Activated CD4-positive, alpha-beta T cell treated with anti-CD3 and anti-CD28 coated beads for 36 hours (primary cell): ENCODE data around the gene IRX5. TPM values are rescaled to one million over a fixed set of nuclear protein-coding genes. Genes with fewer than 3 reads are reported as not detected.

Experiments used
- ATAC-seq: fragments of 200-7000 bp; cut with Tn5 transposase; one replicate; pipeline ENCODE4 v1.10.0; 2021; ENCODE audit warnings: mild to moderate bottlenecking, moderate library complexity
- CTCF ChIA-PET: fragments of 350-600 bp; sonication (Branson Sonifier 250); formaldehyde crosslinking; loops from one replicate; lab custom pipeline; 2021; ENCODE audit warnings: antibody characterized with exemption; lab: Charles Lee
- POLR2A ChIA-PET: fragments of 350-600 bp; sonication (Branson Sonifier 250); formaldehyde crosslinking; loops from one replicate; lab custom pipeline; 2021; ENCODE audit warnings: antibody characterized with exemption, inconsistent platforms; lab: Charles Lee
- DNase-seq: peaks from one replicate; pipeline ENCODE4 v3.0.0-alpha.2; 2020
- H3K27ac Mint-ChIP-seq: one replicate; pipeline ENCODE4 v1.8.0; 2021; ENCODE audit warnings: mixed read lengths
- H3K27me3 Mint-ChIP-seq: one replicate; pipeline ENCODE4 v1.8.0; 2021; ENCODE audit warnings: mixed read lengths
- H3K36me3 Mint-ChIP-seq: one replicate; pipeline ENCODE4 v1.8.0; 2021; ENCODE audit warnings: low read depth, mixed read lengths
- H3K4me1 Mint-ChIP-seq: one replicate; pipeline ENCODE4 v1.8.0; 2021; ENCODE audit warnings: mixed read lengths
- H3K4me3 Mint-ChIP-seq: one replicate; pipeline ENCODE4 v1.8.0; 2021; ENCODE audit warnings: mild to moderate bottlenecking, moderate library complexity, mixed read lengths
- H3K9me3 Mint-ChIP-seq: one replicate; pipeline ENCODE4 v1.8.0; 2021; ENCODE audit warnings: low read depth, mixed read lengths
- intact Hi-C, 2 experiments: fragments of 100-400 bp; cut with DNase I in 1 of 2; cut with micrococcal nuclease in 1 of 2; formaldehyde crosslinking; loops; one replicate each; pipeline versions ENCODE4 v1.14.2 to v1.15.1; 2022 to 2024; cut with DNase I, micrococcal nuclease
- total RNA-seq, 2 experiments: library from RNA; stranded (reverse); gene quantifications; one replicate each; pipeline ENCODE4 v1.2.3, GENCODE V29; 2021

Gene IRX5
- total RNA-seq, 2 experiments from 2014 or later = not detected

DNA sequence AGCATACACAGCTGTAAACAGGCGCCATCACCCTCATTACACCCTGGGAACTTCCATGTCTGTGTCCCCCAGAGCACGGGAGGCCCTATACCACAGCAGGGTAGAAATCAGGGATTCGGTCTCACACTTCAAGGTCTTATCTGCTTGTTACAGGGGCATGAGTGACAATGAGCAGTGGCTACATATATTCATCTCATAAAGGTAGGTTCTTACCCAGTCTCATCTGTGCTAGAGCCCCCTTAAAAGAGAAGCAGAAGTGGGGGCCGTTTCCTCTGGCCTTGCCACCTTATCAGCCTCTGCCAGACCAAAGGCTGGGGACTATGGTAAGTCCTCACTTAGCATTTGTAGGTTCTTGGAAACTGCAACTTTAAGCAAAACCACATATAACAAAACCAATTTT is 46.5 kb downstream of the IRX5 start:
- no peak overlapping the region for H3K27ac Mint-ChIP-seq
- no peak for DNase-seq
- no peaks in the 10 kb centered on the region for H3K9me3 Mint-ChIP-seq
- no peak for ATAC-seq
- ChIA-PET CTCF (no interaction called here), POLR2A (no interaction called here)
- peaks cover 9% of the 10 kb centered on the region for H3K27me3 Mint-ChIP-seq
- H3K4me1 Mint-ChIP-seq = no peaks in the 10 kb centered on the region
- no peaks in the 10 kb centered on the region for H3K36me3 Mint-ChIP-seq
- intact Hi-C loops = no loop called here
- H3K4me3 Mint-ChIP-seq = no peak overlapping the region

DNA sequence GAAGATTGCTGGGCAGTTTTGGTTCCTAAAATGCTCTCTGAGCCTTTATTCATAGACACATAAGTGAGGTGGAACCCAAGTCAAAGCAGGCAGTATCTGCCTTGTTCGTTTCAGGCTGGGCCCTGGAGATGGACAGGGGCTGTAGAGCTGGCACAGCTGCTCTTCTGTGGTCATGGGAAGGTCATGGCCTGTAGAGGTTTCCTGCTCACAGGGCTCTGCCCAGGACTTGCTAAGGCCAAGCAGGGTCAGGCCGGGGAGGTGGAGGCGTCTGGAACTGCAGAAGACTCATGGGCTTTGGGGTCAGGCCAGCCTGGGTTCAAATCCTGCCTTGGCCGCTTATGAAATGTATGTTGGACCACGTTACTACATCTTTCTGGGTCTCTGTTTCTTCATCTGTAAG is 50.2 kb downstream of the IRX5 start:
- H3K4me3 Mint-ChIP-seq = no peak overlapping the region
- intact Hi-C loops = no loop called here
- no peaks in the 10 kb centered on the region for H3K4me1 Mint-ChIP-seq
- no peaks in the 10 kb centered on the region for H3K36me3 Mint-ChIP-seq
- ChIA-PET CTCF (no interaction called here), POLR2A (no interaction called here)
- no peak overlapping the region for H3K27ac Mint-ChIP-seq
- no peaks in the 10 kb centered on the region for H3K9me3 Mint-ChIP-seq
- peaks cover 1% of the 10 kb centered on the region for H3K27me3 Mint-ChIP-seq
- ATAC-seq = no peak
- DNase-seq = no peak
